Peyer's patch (tissue), 4 donors: ENCODE results near the gene THSD7A. TPM values are rescaled to one million over a fixed set of nuclear protein-coding genes. Genes with fewer than 3 reads are reported as not detected.

ENCODE experiments used
- DNase-seq, 3 donors: peaks; one replicate each; pipeline ENCODE4 v3.0.0-alpha.2; 2017 to 2019
- H3K27ac ChIP-seq, 4 donors: fragments of 200-600 bp; sonication (generic); one replicate each; pipeline ENCODE4 v1.5.1; 2016 to 2019
- H3K27me3 ChIP-seq, 2 donors: fragments of 200-600 bp; sonication (generic); one replicate each; pipeline ENCODE4 v1.5.1; 2019
- H3K36me3 ChIP-seq, 3 donors: fragments of 200-600 bp; sonication (generic); one replicate each; pipeline ENCODE4 v1.5.1; 2016 to 2019
- H3K4me1 ChIP-seq, 4 donors: fragments of 200-600 bp; sonication (generic); one replicate each; pipeline ENCODE4 v1.5.1; 2016 to 2019
- H3K4me3 ChIP-seq, 4 donors: fragments of 200-600 bp; sonication (generic); 1 replicate in 3 of 4; 2 replicates in 1 of 4; pipeline ENCODE4 v1.5.1; 2016 to 2019; ENCODE audit warnings: mild to moderate bottlenecking in 1 of 4
- H3K9me3 ChIP-seq, 4 donors: fragments of 200-600 bp; sonication (generic); one replicate each; pipeline ENCODE4 v1.5.1; 2016 to 2019; ENCODE audit warnings: mild to moderate bottlenecking in 1 of 4
- POLR2A ChIP-seq, 2 donors: fragments of 450-650 bp; IDR thresholded peaks; one replicate each; pipeline ENCODE4 v1.5.1; 2017; ENCODE audit warnings: antibody characterized with exemption in 2 of 2, mild to moderate bottlenecking in 2 of 2, moderate library complexity in 2 of 2
- total RNA-seq, 4 donors: library from RNA; depleted of rRNA; stranded (reverse); fragments of >200 nt; gene quantifications; one replicate each; pipeline ENCODE4 v1.1.0, GENCODE V29; 2016
- TF ChIP-seq, protein P1 (sequence below), 6 experiments: fragments of 450-650 bp in 4 of 6; fragments of 200-600 bp in 2 of 6; sonication (generic) in 1 of 6; IDR thresholded peaks; one replicate each; pipeline ENCODE4 v1.5.1; 2017 to 2019; ENCODE audit warnings: antibody characterized with exemption in 6 of 6, mild to moderate bottlenecking in 3 of 6, moderate library complexity in 1 of 6

THSD7A gene
- total RNA-seq, 4 donors from 2014 or later = 0.53 to 4.1 (median 2.1) TPM

DNA sequence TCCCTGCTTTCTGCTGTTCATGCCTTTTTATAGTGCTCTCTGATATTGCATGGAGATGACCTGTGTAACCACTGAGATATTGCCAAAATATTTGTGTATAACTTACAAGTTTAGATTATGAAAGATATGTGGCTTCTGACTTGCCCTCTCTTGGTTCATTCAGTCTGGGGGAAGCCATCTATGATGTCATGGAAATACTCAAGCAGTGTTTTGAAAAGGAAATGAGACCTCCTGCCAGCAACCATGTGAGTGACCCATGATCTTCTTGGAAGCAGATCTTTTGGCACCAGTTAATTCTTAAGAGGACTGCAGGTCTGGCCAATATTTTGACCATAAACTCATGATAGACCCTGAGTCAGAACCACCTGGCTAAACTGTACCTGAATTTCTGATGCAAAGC lies 183.0 kb downstream of the THSD7A start:
- H3K27ac ChIP-seq = no peak overlapping the region
- H3K27me3 ChIP-seq = no peaks in the 10 kb centered on the region
- no peaks in the 10 kb centered on the region for H3K4me1 ChIP-seq
- no peak for DNase-seq
- H3K4me3 ChIP-seq = no peak overlapping the region
- no peaks in the 10 kb centered on the region for H3K9me3 ChIP-seq
- H3K36me3 ChIP-seq = no peaks in the 10 kb centered on the region
- TF ChIP-seq, protein P1, sequence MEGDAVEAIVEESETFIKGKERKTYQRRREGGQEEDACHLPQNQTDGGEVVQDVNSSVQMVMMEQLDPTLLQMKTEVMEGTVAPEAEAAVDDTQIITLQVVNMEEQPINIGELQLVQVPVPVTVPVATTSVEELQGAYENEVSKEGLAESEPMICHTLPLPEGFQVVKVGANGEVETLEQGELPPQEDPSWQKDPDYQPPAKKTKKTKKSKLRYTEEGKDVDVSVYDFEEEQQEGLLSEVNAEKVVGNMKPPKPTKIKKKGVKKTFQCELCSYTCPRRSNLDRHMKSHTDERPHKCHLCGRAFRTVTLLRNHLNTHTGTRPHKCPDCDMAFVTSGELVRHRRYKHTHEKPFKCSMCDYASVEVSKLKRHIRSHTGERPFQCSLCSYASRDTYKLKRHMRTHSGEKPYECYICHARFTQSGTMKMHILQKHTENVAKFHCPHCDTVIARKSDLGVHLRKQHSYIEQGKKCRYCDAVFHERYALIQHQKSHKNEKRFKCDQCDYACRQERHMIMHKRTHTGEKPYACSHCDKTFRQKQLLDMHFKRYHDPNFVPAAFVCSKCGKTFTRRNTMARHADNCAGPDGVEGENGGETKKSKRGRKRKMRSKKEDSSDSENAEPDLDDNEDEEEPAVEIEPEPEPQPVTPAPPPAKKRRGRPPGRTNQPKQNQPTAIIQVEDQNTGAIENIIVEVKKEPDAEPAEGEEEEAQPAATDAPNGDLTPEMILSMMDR (IDR thresholded peaks at IDR 0.05) = no peak
- TF ChIP-seq POLR2A (IDR thresholded peaks at IDR 0.05) = no peak

DNA sequence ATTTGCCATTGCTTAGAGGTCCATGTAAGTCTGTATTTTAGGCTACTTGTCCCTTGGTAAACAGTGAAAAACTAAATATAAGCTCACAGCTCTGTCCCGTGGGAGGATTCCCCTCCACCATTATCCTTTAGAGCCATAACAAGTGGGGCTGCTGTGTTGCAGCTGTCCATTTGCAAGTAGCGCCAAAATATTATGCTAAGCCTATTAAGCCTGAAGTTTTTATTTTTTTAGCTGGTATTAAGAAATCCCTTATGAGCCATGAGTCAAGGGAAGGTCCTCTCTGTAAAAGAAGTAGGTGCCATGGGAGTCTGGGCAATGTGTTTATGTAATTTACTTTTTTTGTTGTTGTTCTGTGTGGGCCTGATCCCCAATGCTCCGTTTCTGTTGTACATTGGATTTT lies 183.9 kb downstream of the THSD7A start:
- Histone ChIP-seq H3K27me3 (no peaks in the 10 kb centered on the region), H3K4me1 (no peaks in the 10 kb centered on the region), H3K9me3 (no peaks in the 10 kb centered on the region), H3K36me3 (no peaks in the 10 kb centered on the region), H3K27ac (no peak overlapping the region), H3K4me3 (no peak overlapping the region)
- no peak for TF ChIP-seq POLR2A (IDR thresholded peaks at IDR 0.05)
- TF ChIP-seq, protein P1 (IDR thresholded peaks at IDR 0.05) = no peak
- DNase-seq = no peak

DNA sequence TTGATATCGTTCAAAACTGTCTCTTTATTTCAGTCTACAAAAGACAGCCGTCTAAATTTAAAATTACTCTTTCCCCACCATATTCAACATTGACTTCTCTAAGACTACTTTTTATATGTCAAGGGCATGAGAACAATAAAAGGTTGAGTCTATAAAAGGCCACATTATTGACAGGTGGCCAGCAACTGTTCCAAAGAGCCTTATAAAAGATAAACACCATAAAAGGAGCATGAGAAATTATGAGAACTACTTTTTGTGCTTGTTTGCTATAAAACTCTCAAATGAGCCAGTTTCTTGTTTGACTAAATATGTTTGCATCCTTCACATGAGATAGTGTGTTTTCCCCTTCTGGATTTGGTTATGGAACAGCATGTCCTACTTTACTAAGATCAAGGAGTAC lies 189.2 kb downstream of the THSD7A start:
- H3K27ac ChIP-seq = no peak overlapping the region
- H3K36me3 ChIP-seq = no peaks in the 10 kb centered on the region
- no peaks in the 10 kb centered on the region for H3K9me3 ChIP-seq
- no peak overlapping the region for H3K4me3 ChIP-seq
- TF ChIP-seq, protein P1 (IDR thresholded peaks at IDR 0.05) = no peak
- H3K27me3 ChIP-seq = no peaks in the 10 kb centered on the region
- DNase-seq = no peak
- no peaks in the 10 kb centered on the region for H3K4me1 ChIP-seq

DNA sequence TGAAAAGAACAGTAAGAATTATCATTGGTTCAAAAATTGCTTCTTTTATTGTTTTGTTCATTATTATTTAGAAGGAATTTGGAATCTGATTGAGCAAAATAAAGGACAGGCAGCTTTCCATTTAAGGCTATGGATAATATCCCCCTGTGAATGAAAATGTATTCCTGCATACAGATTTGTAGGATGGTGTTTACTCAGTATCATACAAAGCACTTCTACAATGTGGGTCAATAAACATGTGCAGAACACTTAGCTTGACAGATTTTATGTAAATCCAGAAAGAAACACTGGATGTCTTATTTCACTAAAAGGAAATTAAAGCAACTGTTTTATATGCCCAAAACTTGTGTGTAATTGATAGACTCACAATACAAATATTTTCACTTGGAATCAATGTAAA lies 189.7 kb downstream of the THSD7A start:
- no peak for DNase-seq
- Histone ChIP-seq H3K27me3 (no peaks in the 10 kb centered on the region), H3K27ac (no peak overlapping the region), H3K9me3 (no peaks in the 10 kb centered on the region), H3K4me1 (no peaks in the 10 kb centered on the region), H3K4me3 (no peak overlapping the region), H3K36me3 (no peaks in the 10 kb centered on the region)
- TF ChIP-seq POLR2A (IDR thresholded peaks at IDR 0.05) = no peak
- TF ChIP-seq, protein P1 (IDR thresholded peaks at IDR 0.05) = no peak

DNA sequence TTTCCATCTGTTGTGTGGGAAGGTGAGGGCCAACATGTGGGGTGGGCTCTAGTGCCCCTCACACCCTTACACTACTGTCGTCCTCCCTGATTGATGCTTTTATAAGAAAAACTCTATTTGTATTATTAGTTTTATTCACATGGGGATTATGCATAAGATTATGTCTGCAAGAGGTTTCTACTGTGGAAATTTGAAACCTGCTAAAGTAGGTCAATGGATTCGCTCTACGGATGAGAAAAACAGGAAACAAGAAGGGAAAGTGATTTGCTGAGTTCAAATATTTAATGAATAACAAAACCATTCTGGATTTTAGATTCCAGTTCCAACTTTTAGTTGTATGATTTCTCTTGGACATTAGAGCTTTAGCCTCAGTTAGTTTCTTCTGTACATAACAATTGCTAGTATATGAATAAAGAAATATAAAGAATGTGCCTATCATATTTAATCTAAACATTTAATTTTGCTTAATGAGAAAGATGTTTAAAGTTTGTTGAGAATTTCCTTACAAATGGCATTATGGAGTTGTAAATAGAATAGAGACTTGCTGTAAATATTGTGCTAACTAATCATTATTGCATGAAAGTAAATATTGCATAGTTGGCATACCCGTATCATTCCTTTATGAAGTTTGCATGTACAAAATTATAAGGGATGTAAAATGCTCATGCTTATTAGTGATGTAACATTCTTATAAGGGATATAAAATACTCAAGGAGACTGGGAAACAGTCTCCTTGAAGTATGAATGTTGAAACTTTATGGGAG lies 193.8 kb downstream of the THSD7A start:
- H3K36me3 ChIP-seq = no peaks in the 10 kb centered on the region
- no peaks in the 10 kb centered on the region for H3K27me3 ChIP-seq
- TF ChIP-seq, protein P1 (IDR thresholded peaks at IDR 0.05) = no peak
- TF ChIP-seq POLR2A (IDR thresholded peaks at IDR 0.05) = no peak
- no peaks in the 10 kb centered on the region for H3K4me1 ChIP-seq
- DNase-seq = no peak
- H3K27ac ChIP-seq = no peak overlapping the region
- no peaks in the 10 kb centered on the region for H3K9me3 ChIP-seq
- H3K4me3 ChIP-seq = no peak overlapping the region
